GM19193 (cell line): ENCODE measurements around the gene MYO7A.

Experiments used
- POLR2A ChIP-seq: IDR thresholded peaks from 4 replicates; pipeline ENCODE4 v1.6.1; 2011; ENCODE audit not compliant: insufficient read depth, insufficient read length; ENCODE audit errors: extremely low read depth

MYO7A gene

GRCh38 chr11:77142091-77142975 lies 14.3 kb downstream of the MYO7A start:
- no peak for TF ChIP-seq POLR2A

GRCh38 chr11:77143405-77144020 lies 15.5 kb downstream of the MYO7A start:
- TF ChIP-seq POLR2A, result no peak

- no peak for TF ChIP-seq POLR2A
These were observed 16.3 kb downstream of the MYO7A start for GRCh38 chr11:77144196-77144856.

- TF ChIP-seq POLR2A, result no peak
These were observed 16.9 kb downstream of the MYO7A start for GRCh38 chr11:77144857-77145428.

- no peak for TF ChIP-seq POLR2A
These were observed 18.4 kb downstream of the MYO7A start for GRCh38 chr11:77146261-77147035.

GRCh38 chr11:77147036-77147315 lies 18.9 kb downstream of the MYO7A start:
- TF ChIP-seq POLR2A, result no peak

- TF ChIP-seq POLR2A, result no peak
These were observed 19.7 kb downstream of the MYO7A start for GRCh38 chr11:77147668-77148321.

GRCh38 chr11:77148963-77149715 lies 21.1 kb downstream of the MYO7A start:
- no peak for TF ChIP-seq POLR2A

- no peak for TF ChIP-seq POLR2A
These were observed 21.8 kb downstream of the MYO7A start for GRCh38 chr11:77149716-77150392.

GRCh38 chr11:77150836-77151235 lies 22.8 kb downstream of the MYO7A start:
- no peak for TF ChIP-seq POLR2A

GRCh38 chr11:77151804-77152509 lies 23.9 kb downstream of the MYO7A start:
- TF ChIP-seq POLR2A, result no peak

- TF ChIP-seq POLR2A, result no peak
These were observed 24.8 kb downstream of the MYO7A start for GRCh38 chr11:77152846-77153245.
